Measurements from ENCODE around the gene DTX3. TPM values are rescaled to one million over a fixed set of nuclear protein-coding genes. Genes with fewer than 3 reads are reported as not detected.

The DTX3 gene
- total and polyA plus RNA-seq, 7 experiments from 2014 or later, result 5.3 to 42.5 (median 25.5) TPM

DNA sequence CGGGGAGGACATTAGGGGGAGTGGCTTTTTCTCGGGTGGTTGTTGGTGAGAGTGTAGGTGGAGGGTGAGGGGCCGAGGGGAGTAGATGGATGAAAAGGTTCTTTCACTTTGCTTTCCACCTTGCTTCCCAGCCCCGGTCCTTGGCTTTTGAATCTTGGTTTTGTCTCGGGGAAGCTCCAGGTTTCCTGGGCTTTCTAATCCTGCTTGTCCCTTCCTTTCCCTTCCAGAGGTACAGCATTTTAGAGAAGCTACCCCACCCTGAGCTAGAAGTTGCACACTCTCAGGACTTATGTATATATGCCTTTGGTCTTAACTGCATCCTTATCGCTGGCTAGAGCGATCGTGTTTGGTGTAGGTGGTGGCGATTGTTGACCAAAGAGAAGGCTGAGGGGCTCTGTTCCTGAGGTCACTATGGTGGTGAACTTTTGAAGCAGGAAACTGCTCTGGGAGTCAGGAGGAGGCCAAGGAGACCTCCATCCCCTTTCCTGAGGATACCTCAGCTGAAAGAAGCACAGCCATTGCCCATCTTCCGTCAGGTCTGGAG lies 12.8 kb upstream of the DTX3 start:
- Histone ChIP-seq H3K27ac (ENCODE audit: low read depth, low read length) (peak overlapping the region; percentile 76), H3K4me1 (ENCODE audit: control insufficient read depth in 2 of 2, insufficient read depth in 2 of 2, low read length in 2 of 2) (peaks cover 14 to 21% of the 10 kb centered on the region in 2 donors), H3K36me3 (ENCODE audit: control insufficient read depth in 2 of 3, insufficient read depth in 3 of 3, low read length in 3 of 3) (peaks cover 0 to 26% (median 9%) of the 10 kb centered on the region in 3 experiments), H3K4me3 (ENCODE audit: low read length) (peak overlapping the region; percentile 83), H3K27me3 (ENCODE audit: control insufficient read depth in 2 of 2, insufficient read depth in 2 of 2, low read length in 2 of 2) (no peaks in the 10 kb centered on the region), H3K9me3 (ENCODE audit: control insufficient read depth in 2 of 3, low read length in 3 of 3) (no peaks in the 10 kb centered on the region)
- no peaks in the 10 kb centered on the region for H3K27me3 Mint-ChIP-seq
- H3K36me3 Mint-ChIP-seq, result peaks cover 3 to 10% (median 5%) of the 10 kb centered on the region in 5 donors
- POLR2A ChIA-PET, result interaction anchor here (0.7 to 1.9 kb wide), 12 partner anchors 9 to 1021 kb away, joined by 3 to 8 read pairs (median 4); partner anchors contain the start of genes DDIT3 and DTX3
- no peaks in the 10 kb centered on the region for H3K9me3 Mint-ChIP-seq
- intact Hi-C loops (cut with micrococcal nuclease), result loop anchor here (1.0 to 2.0 kb wide), 8 partner anchors 9 to 149 kb away; partner anchors contain the start of genes DCTN2 (in 2 of the 2), DTX3 (in 2 of the 2) and DDIT3 (in 1 of the 2)
- peak overlapping the region; percentile 84 to 92 (median 89) for H3K4me3 Mint-ChIP-seq
- peaks cover 24 to 35% (median 26%) of the 10 kb centered on the region in 7 donors for H3K4me1 Mint-ChIP-seq
- H3K27ac Mint-ChIP-seq, result peak overlapping the region; percentile 79 to 94 (median 91)
- CTCF ChIA-PET, result interaction anchor here (0.7 to 1.0 kb wide), 4 partner anchors 9 to 1292 kb away, joined by 3 to 4 read pairs (median 4); no protein-coding TSS in a partner anchor
- ATAC-seq (no peak), DNase-seq (no peak)

DNA sequence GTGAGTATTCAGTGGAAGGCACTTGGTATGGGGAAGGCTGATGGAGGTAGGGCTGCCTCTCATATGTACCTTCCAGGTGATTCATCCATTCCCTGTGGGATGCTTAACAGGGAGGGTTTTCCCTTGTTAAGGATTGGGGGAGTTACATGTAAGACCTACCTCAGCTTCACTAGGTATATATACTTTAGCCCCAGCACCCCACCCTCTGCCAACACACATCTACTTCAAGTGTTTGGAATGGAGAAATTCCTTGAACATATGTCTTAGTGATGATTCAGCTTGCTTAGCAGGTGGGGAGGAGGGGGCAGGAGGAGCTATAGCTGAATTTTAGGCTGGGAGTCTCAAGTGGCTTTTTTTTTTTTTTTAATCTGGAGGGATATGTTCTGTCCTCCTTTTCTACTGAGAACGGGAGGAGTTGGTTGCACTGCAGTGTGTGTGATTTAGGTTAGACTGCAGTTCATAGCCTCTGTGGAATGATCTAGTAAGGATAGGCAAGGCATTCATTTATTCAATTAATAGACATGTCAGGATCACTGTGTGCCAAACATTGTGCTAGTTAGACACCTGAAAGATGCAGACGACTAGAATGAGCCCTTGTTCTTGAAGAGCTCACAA lies 12.0 kb upstream of the DTX3 start:
- H3K4me3 ChIP-seq (ENCODE audit: low read length), result no peak overlapping the region
- no peaks in the 10 kb centered on the region for H3K27me3 ChIP-seq (ENCODE audit: control insufficient read depth in 2 of 2, insufficient read depth in 2 of 2, low read length in 2 of 2)
- Mint-ChIP-seq H3K4me1 (peaks cover 24 to 35% (median 26%) of the 10 kb centered on the region in 7 donors), H3K36me3 (peaks cover 8 to 15% (median 9%) of the 10 kb centered on the region in 5 donors), H3K27me3 (no peaks in the 10 kb centered on the region), H3K9me3 (no peaks in the 10 kb centered on the region), H3K4me3 (peak overlapping the region; percentile 84 to 92 (median 89)), H3K27ac (peak overlapping the region in 8 of 9 donors; percentile 77 to 92 (median 90))
- H3K9me3 ChIP-seq (ENCODE audit: control insufficient read depth in 2 of 3, low read length in 3 of 3), result no peaks in the 10 kb centered on the region
- POLR2A ChIA-PET, result interaction anchor here (0.7 to 1.5 kb wide), 8 partner anchors 8 to 161 kb away, joined by 3 to 6 read pairs (median 3); partner anchors contain the start of gene DTX3
- H3K36me3 ChIP-seq (ENCODE audit: control insufficient read depth in 2 of 3, insufficient read depth in 3 of 3, low read length in 3 of 3), result peaks cover 0 to 34% (median 13%) of the 10 kb centered on the region in 3 experiments
- intact Hi-C loops (cut with micrococcal nuclease), result no loop called here
- DNase-seq (no peak), ATAC-seq (no peak)
- CTCF ChIA-PET, result interaction anchor here (0.6 to 1.4 kb wide), 5 partner anchors 10 to 131 kb away, joined by 3 read pairs; no protein-coding TSS in a partner anchor
- H3K27ac ChIP-seq (ENCODE audit: low read depth, low read length), result peak overlapping the region; percentile 76
- peaks cover 14 to 21% of the 10 kb centered on the region in 2 donors for H3K4me1 ChIP-seq (ENCODE audit: control insufficient read depth in 2 of 2, insufficient read depth in 2 of 2, low read length in 2 of 2)

DNA sequence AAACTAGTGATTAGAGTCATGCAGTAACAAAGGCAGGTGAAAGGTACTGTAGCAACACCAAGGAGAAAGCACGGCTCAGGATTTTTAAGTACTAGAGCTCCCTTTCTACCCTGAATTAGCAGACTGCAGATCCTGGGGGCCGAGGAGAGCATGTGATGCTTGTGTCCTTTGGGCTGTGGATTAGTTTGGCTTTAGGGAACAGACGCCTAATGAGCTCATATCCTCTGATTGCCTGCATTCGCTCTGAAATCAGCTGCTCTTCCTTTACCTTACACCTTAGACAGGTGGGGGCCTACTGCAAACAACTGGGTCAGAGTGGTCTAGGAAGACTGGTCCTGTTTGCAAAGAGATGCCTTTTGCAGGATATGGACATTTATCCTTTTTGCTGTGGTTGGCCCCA lies 11.4 kb upstream of the DTX3 start:
- CTCF ChIA-PET, result interaction anchor here (0.6 to 1.4 kb wide), 4 partner anchors 11 to 131 kb away, joined by 3 read pairs; no protein-coding TSS in a partner anchor
- Mint-ChIP-seq H3K9me3 (no peaks in the 10 kb centered on the region), H3K27me3 (no peaks in the 10 kb centered on the region), H3K27ac (peak overlapping the region in 7 of 9 donors; percentile 39 to 92 (median 85)), H3K4me1 (peaks cover 24 to 35% (median 26%) of the 10 kb centered on the region in 7 donors), H3K36me3 (peaks cover 10 to 18% (median 12%) of the 10 kb centered on the region in 5 donors), H3K4me3 (peak overlapping the region in 1 of 10 donors; percentile 84)
- Histone ChIP-seq H3K27ac (ENCODE audit: low read depth, low read length) (no peak overlapping the region), H3K9me3 (ENCODE audit: control insufficient read depth in 2 of 3, low read length in 3 of 3) (no peaks in the 10 kb centered on the region), H3K4me1 (ENCODE audit: control insufficient read depth in 2 of 2, insufficient read depth in 2 of 2, low read length in 2 of 2) (peaks cover 14 to 21% of the 10 kb centered on the region in 2 donors), H3K36me3 (ENCODE audit: control insufficient read depth in 2 of 3, insufficient read depth in 3 of 3, low read length in 3 of 3) (peaks cover 0 to 38% (median 13%) of the 10 kb centered on the region in 3 experiments), H3K4me3 (ENCODE audit: low read length) (no peak overlapping the region), H3K27me3 (ENCODE audit: control insufficient read depth in 2 of 2, insufficient read depth in 2 of 2, low read length in 2 of 2) (no peaks in the 10 kb centered on the region)
- intact Hi-C loops (cut with micrococcal nuclease), result no loop called here
- POLR2A ChIA-PET, result interaction anchor here (0.7 to 1.5 kb wide), 5 partner anchors 10 to 161 kb away, joined by 3 to 4 read pairs (median 3); partner anchors contain the start of gene DTX3
- no peak for DNase-seq
- ATAC-seq, result no peak

DNA sequence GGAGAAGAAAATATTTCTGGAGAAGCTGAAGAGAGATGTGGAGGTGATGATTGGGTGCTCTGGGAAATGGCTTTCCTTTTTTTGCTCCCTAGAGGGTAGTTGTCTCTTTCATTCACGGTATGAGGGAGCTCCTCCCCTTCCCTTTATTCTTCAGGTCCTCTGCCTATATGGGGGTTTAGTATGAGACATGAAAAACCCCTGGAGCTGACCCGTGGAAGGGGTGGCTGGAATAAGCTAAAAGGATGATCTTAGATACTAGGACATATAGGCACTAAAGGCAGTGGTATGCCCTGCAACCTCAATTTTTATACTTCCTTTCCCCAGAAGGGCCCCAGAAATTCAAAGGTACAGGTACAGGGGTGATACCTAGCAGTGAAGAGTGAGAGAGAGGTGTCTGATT lies 4.2 kb upstream of the DTX3 start:
- H3K4me1 Mint-ChIP-seq, result peaks cover 13 to 29% (median 25%) of the 10 kb centered on the region in 7 donors
- intact Hi-C loops (cut with micrococcal nuclease), result no loop called here
- no peaks in the 10 kb centered on the region for H3K9me3 Mint-ChIP-seq
- peak overlapping the region in 1 of 10 donors; percentile 43 for H3K4me3 Mint-ChIP-seq
- Histone ChIP-seq H3K27me3 (ENCODE audit: control insufficient read depth in 2 of 2, insufficient read depth in 2 of 2, low read length in 2 of 2) (no peaks in the 10 kb centered on the region), H3K4me3 (ENCODE audit: low read length) (no peak overlapping the region), H3K4me1 (ENCODE audit: control insufficient read depth in 2 of 2, insufficient read depth in 2 of 2, low read length in 2 of 2) (peaks cover 14 to 17% of the 10 kb centered on the region in 2 donors), H3K36me3 (ENCODE audit: control insufficient read depth in 2 of 3, insufficient read depth in 3 of 3, low read length in 3 of 3) (peaks cover 7 to 67% (median 18%) of the 10 kb centered on the region in 3 experiments), H3K9me3 (ENCODE audit: control insufficient read depth in 2 of 3, low read length in 3 of 3) (no peaks in the 10 kb centered on the region), H3K27ac (ENCODE audit: low read depth, low read length) (no peak overlapping the region)
- CTCF ChIA-PET, result interaction anchor here (1.5 to 1.6 kb wide), 2 partner anchors 16 to 20 kb away, joined by 6 to 14 read pairs; no protein-coding TSS in a partner anchor
- no peaks in the 10 kb centered on the region for H3K27me3 Mint-ChIP-seq
- ATAC-seq, result no peak
- DNase-seq, result no peak
- POLR2A ChIA-PET, result interaction anchor here (0.7 to 0.8 kb wide), 2 partner anchors 8 to 27 kb away, joined by 3 read pairs; no protein-coding TSS in a partner anchor
- H3K36me3 Mint-ChIP-seq, result peaks cover 18 to 55% (median 33%) of the 10 kb centered on the region in 5 donors
- H3K27ac Mint-ChIP-seq, result peak overlapping the region in 2 of 9 donors; percentile 47 to 64

- H3K36me3 Mint-ChIP-seq, result peaks cover 10 to 47% (median 22%) of the 10 kb centered on the region in 5 donors
- H3K9me3 ChIP-seq (ENCODE audit: control insufficient read depth in 2 of 3, low read length in 3 of 3), result no peaks in the 10 kb centered on the region
- H3K27ac ChIP-seq (ENCODE audit: low read depth, low read length), result no peak overlapping the region
- no peak overlapping the region for H3K4me3 Mint-ChIP-seq
- CTCF ChIA-PET, result interaction anchor here (1.2 kb wide), 1 partner anchor 19 kb away, joined by 3 read pairs; no protein-coding TSS in a partner anchor
- ATAC-seq (no peak), DNase-seq (no peak)
- peaks cover 5 to 46% (median 7%) of the 10 kb centered on the region in 3 experiments for H3K36me3 ChIP-seq (ENCODE audit: control insufficient read depth in 2 of 3, insufficient read depth in 3 of 3, low read length in 3 of 3)
- intact Hi-C loops (cut with micrococcal nuclease), result no loop called here
- no peaks in the 10 kb centered on the region for H3K27me3 ChIP-seq (ENCODE audit: control insufficient read depth in 2 of 2, insufficient read depth in 2 of 2, low read length in 2 of 2)
- POLR2A ChIA-PET, result interaction anchor here (0.8 to 1.1 kb wide), 2 partner anchors 9 to 10 kb away, joined by 3 read pairs; partner anchors contain the start of gene ARHGEF25
- H3K27ac Mint-ChIP-seq, result peak overlapping the region in 4 of 9 donors; percentile 61 to 86 (median 85)
- H3K4me3 ChIP-seq (ENCODE audit: low read length), result no peak overlapping the region
- no peaks in the 10 kb centered on the region for H3K9me3 Mint-ChIP-seq
- H3K4me1 ChIP-seq (ENCODE audit: control insufficient read depth in 2 of 2, insufficient read depth in 2 of 2, low read length in 2 of 2), result peaks cover 19 to 20% of the 10 kb centered on the region in 2 donors
- no peaks in the 10 kb centered on the region for H3K27me3 Mint-ChIP-seq
- peaks cover 20 to 40% (median 32%) of the 10 kb centered on the region in 7 donors for H3K4me1 Mint-ChIP-seq
Observed at GRCh38 chr12:57602544-57602943, 2.1 kb upstream of the DTX3 start.

GRCh38 chr12:57603324-57603723 lies 1.3 kb upstream of the DTX3 start:
- no peaks in the 10 kb centered on the region for H3K27me3 Mint-ChIP-seq
- H3K9me3 Mint-ChIP-seq, result no peaks in the 10 kb centered on the region
- peaks cover 20 to 40% (median 32%) of the 10 kb centered on the region in 7 donors for H3K4me1 Mint-ChIP-seq
- intact Hi-C loops (cut with micrococcal nuclease), result no loop called here
- Histone ChIP-seq H3K36me3 (ENCODE audit: control insufficient read depth in 2 of 3, insufficient read depth in 3 of 3, low read length in 3 of 3) (peaks cover 5 to 41% (median 7%) of the 10 kb centered on the region in 3 experiments), H3K4me1 (ENCODE audit: control insufficient read depth in 2 of 2, insufficient read depth in 2 of 2, low read length in 2 of 2) (peaks cover 19 to 20% of the 10 kb centered on the region in 2 donors), H3K9me3 (ENCODE audit: control insufficient read depth in 2 of 3, low read length in 3 of 3) (no peaks in the 10 kb centered on the region), H3K27ac (ENCODE audit: low read depth, low read length) (no peak overlapping the region), H3K27me3 (ENCODE audit: control insufficient read depth in 2 of 2, insufficient read depth in 2 of 2, low read length in 2 of 2) (no peaks in the 10 kb centered on the region), H3K4me3 (ENCODE audit: low read length) (peak overlapping the region; percentile 71)
- H3K36me3 Mint-ChIP-seq, result peaks cover 6 to 46% (median 19%) of the 10 kb centered on the region in 5 donors
- peak overlapping the region; percentile 71 to 93 (median 86) for H3K27ac Mint-ChIP-seq
- H3K4me3 Mint-ChIP-seq, result peak overlapping the region in 9 of 10 donors; percentile 81 to 91 (median 85)
- ChIA-PET CTCF (interaction anchor here (0.5 to 1.2 kb wide), 2 partner anchors 20 to 480 kb away, joined by 3 read pairs; no protein-coding TSS in a partner anchor), POLR2A (interaction anchor here (0.6 to 1.1 kb wide), 2 partner anchors 11 to 682 kb away, joined by 3 read pairs; no protein-coding TSS in a partner anchor)
- ATAC-seq, result peak; percentile 45
- DNase-seq, result no peak

All from naive thymus-derived CD4-positive, alpha-beta T cell (primary cell).